Lung (tissue), 12 donors: ENCODE data around the gene EPHA4. TPM values are rescaled to one million over a fixed set of nuclear protein-coding genes. Genes with fewer than 3 reads are reported as not detected.

Experiments used
- ATAC-seq: fragments of 200-7000 bp; cut with Tn5 transposase; one replicate; pipeline ENCODE4 v1.9.1; 2020; ENCODE audit warnings: moderate number of reproducible peaks; ENCODE audit not compliant: insufficient read depth, low FRiP score
- DNase-seq, 3 donors: peaks; one replicate each; pipeline ENCODE4 v3.0.0-alpha.2; 2013 to 2017
- H3K27ac ChIP-seq, 2 donors: one replicate each; pipeline ENCODE4 v1.5.1; 2013; ENCODE audit warnings: mild to moderate bottlenecking in 2 of 2, moderate library complexity in 2 of 2, control low read depth in 1 of 2, inconsistent platforms in 1 of 2, low read depth in 1 of 2, low read length in 1 of 2
- H3K27me3 ChIP-seq, 3 donors: one replicate each; pipeline ENCODE4 v1.5.1; 2013; ENCODE audit warnings: low read length in 2 of 3; ENCODE audit not compliant: control insufficient read depth in 3 of 3, insufficient read depth in 3 of 3
- H3K36me3 ChIP-seq, 4 donors: one replicate each; pipeline ENCODE4 v1.5.1; 2013; ENCODE audit warnings: low read length in 4 of 4, mild to moderate bottlenecking in 1 of 4, moderate library complexity in 1 of 4; ENCODE audit not compliant: control insufficient read depth in 4 of 4, insufficient read depth in 4 of 4
- H3K4me1 ChIP-seq, 5 donors: one replicate each; pipeline ENCODE4 v1.5.1; 2013; ENCODE audit warnings: low read length in 5 of 5, mild to moderate bottlenecking in 2 of 5, moderate library complexity in 1 of 5; ENCODE audit not compliant: control insufficient read depth in 5 of 5, insufficient read depth in 5 of 5
- H3K4me3 ChIP-seq: one replicate; pipeline ENCODE4 v1.5.1; 2013; ENCODE audit warnings: mild to moderate bottlenecking, control low read depth, moderate library complexity
- H3K9ac ChIP-seq, 2 donors: one replicate each; pipeline ENCODE4 v1.5.1; 2013; ENCODE audit warnings: low read length in 2 of 2, control low read depth in 1 of 2; ENCODE audit not compliant: insufficient read depth in 1 of 2
- H3K9me3 ChIP-seq, 4 donors: one replicate each; pipeline ENCODE4 v1.5.1; 2013; ENCODE audit warnings: low read length in 3 of 4, mild to moderate bottlenecking in 1 of 4, moderate library complexity in 1 of 4; ENCODE audit not compliant: control insufficient read depth in 4 of 4, insufficient read depth in 3 of 4
- CTCF ChIP-seq: IDR thresholded peaks from 2 replicates; pipeline ENCODE4 v1.5.1; 2012; ENCODE audit warnings: mild to moderate bottlenecking; ENCODE audit errors: control extremely low read depth, extremely low read depth
- WGBS, 2 donors: extraction: QIAGEN DNeasy Blood & Tissue Kit; methylation state at CpG; one replicate each; pipeline ENCODE4 v1.1.7; 2013; 5-methylcytosine and 5-hydroxymethylcytosine counted together
- polyA plus RNA-seq, 2 donors: library from polyadenylated mRNA; stranded (reverse); fragments of 200-250 nt; gene quantifications; one replicate each; pipeline ENCODE4 v1.2.1, GENCODE V29; 2013
- total RNA-seq, 2 donors: library from RNA; depleted of rRNA in 1 of 2; stranded (reverse); fragments of >200 nt in 1 of 2; gene quantifications; one replicate each; pipeline ENCODE4 v1.2.1, GENCODE V29; 2014 to 2021
- donor health status: control.
- donor health status: control.
- donor health status: Bipolar disorder and iron deficiency.
- donor health status: healthy.
- donor health status: DM: yes; HTN: yes; CAD: no.

EPHA4 gene
- total and polyA plus RNA-seq, 4 donors = 2.5 to 28.8 (median 14.7) TPM

GRCh38 chr2:221567231-221567760 is 4.8 kb downstream of the EPHA4 start:
- 93 to 94% methylated on average over 3 of the region's 3 CpGs for WGBS, 2 donors
- H3K27me3 ChIP-seq = no peaks in the 10 kb centered on the region
- TF ChIP-seq CTCF = no peak
- H3K9me3 ChIP-seq = no peaks in the 10 kb centered on the region
- DNase-seq = no peak
- H3K36me3 ChIP-seq = peaks cover 0 to 6% (median 0%) of the 10 kb centered on the region in 4 donors
- peaks cover 2 to 12% (median 6%) of the 10 kb centered on the region in 5 donors for H3K4me1 ChIP-seq
- no peak for ATAC-seq
- H3K4me3 ChIP-seq = no peak overlapping the region
- H3K9ac ChIP-seq = no peak overlapping the region
- H3K27ac ChIP-seq = no peak overlapping the region

- 94 to 96% methylated on average over 14 of the region's 14 CpGs for WGBS, 2 donors
- H3K4me1 ChIP-seq = peaks cover 0 to 3% (median under 1%) of the 10 kb centered on the region in 5 donors
- no peak for DNase-seq
Observed at GRCh38 chr2:221563270-221563985, 8.7 kb downstream of the EPHA4 start.

GRCh38 chr2:221562226-221562625 is 9.9 kb downstream of the EPHA4 start:
- H3K9ac ChIP-seq = no peak overlapping the region
- ATAC-seq = no peak
- no peak overlapping the region for H3K27ac ChIP-seq
- H3K9me3 ChIP-seq = no peaks in the 10 kb centered on the region
- no peak for DNase-seq
- peaks cover 0 to 7% (median 0%) of the 10 kb centered on the region in 5 donors for H3K4me1 ChIP-seq
- 89 to 95% methylated on average over 1 of the region's 1 CpG for WGBS, 2 donors
- H3K36me3 ChIP-seq = no peaks in the 10 kb centered on the region
- no peak overlapping the region for H3K4me3 ChIP-seq
- TF ChIP-seq CTCF = no peak
- H3K27me3 ChIP-seq = no peaks in the 10 kb centered on the region

More at GRCh38 chr2:221563270-221563985, 8.7 kb downstream of the EPHA4 start:
- Histone ChIP-seq H3K27me3 (no peaks in the 10 kb centered on the region), H3K9me3 (no peaks in the 10 kb centered on the region), H3K27ac (no peak overlapping the region), H3K9ac (no peak overlapping the region), H3K36me3 (peaks cover 0 to 6% (median 0%) of the 10 kb centered on the region in 4 donors), H3K4me3 (no peak overlapping the region)
- no peak for ATAC-seq
- no peak for TF ChIP-seq CTCF
